ENCODE data around the gene AURKAIP1. TPM values are rescaled to one million over a fixed set of nuclear protein-coding genes. Genes with fewer than 3 reads are reported as not detected.

The AURKAIP1 gene
- total RNA-seq, 1 donor from 2014 or later = 130 TPM

DNA sequence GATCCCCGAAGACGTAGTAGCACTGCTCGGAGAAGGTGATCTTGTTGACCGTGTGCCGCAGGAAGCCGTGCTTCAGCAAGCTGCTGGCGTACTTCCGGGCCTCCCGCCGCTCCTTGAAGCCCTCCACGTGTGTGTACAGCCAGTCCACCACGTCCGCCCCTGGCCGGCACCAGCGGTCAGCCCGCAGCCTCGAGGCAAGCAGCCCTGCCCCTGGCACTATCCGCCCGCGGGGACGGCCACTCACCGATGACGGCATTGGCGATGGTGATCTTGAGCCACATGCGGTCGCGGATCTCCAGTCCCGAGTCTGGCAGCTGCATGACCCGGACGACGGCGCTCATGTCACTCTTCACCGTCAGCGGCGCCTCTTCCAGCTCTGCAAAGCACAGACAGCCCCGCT is 36.7 kb downstream of the AURKAIP1 start:
- Mint-ChIP-seq H3K4me3 (ENCODE audit: unreplicated experiment) (no peak overlapping the region), H3K4me1 (ENCODE audit: low read depth, unreplicated experiment) (no peaks in the 10 kb centered on the region), H3K9me3 (ENCODE audit: unreplicated experiment) (peaks cover 9% of the 10 kb centered on the region), H3K27me3 (ENCODE audit: unreplicated experiment) (peaks cover 11% of the 10 kb centered on the region), H3K27ac (ENCODE audit: unreplicated experiment) (no peak overlapping the region), H3K36me3 (ENCODE audit: unreplicated experiment) (no peaks in the 10 kb centered on the region)
- DNase-seq = no peak
- no peak for TF ChIP-seq CTCF (IDR thresholded peaks at IDR 0.05; ENCODE audit: partially characterized antibody, unreplicated experiment)

GRCh38 chr1:1337793-1338147 is 37.2 kb downstream of the AURKAIP1 start:
- TF ChIP-seq CTCF (IDR thresholded peaks at IDR 0.05; ENCODE audit: partially characterized antibody, unreplicated experiment) = no peak
- no peak for DNase-seq
- Mint-ChIP-seq H3K27ac (ENCODE audit: unreplicated experiment) (no peak overlapping the region), H3K4me1 (ENCODE audit: low read depth, unreplicated experiment) (no peaks in the 10 kb centered on the region), H3K9me3 (ENCODE audit: unreplicated experiment) (peaks cover 9% of the 10 kb centered on the region), H3K36me3 (ENCODE audit: unreplicated experiment) (no peaks in the 10 kb centered on the region), H3K4me3 (ENCODE audit: unreplicated experiment) (no peak overlapping the region), H3K27me3 (ENCODE audit: unreplicated experiment) (peaks cover 9% of the 10 kb centered on the region)

- H3K27me3 Mint-ChIP-seq (ENCODE audit: unreplicated experiment) = peaks cover 9% of the 10 kb centered on the region
- no peaks in the 10 kb centered on the region for H3K36me3 Mint-ChIP-seq (ENCODE audit: unreplicated experiment)
- peaks cover 9% of the 10 kb centered on the region for H3K9me3 Mint-ChIP-seq (ENCODE audit: unreplicated experiment)
- no peak for DNase-seq
- no peak overlapping the region for H3K4me3 Mint-ChIP-seq (ENCODE audit: unreplicated experiment)
- no peak overlapping the region for H3K27ac Mint-ChIP-seq (ENCODE audit: unreplicated experiment)
- no peak for TF ChIP-seq CTCF (IDR thresholded peaks at IDR 0.05; ENCODE audit: partially characterized antibody, unreplicated experiment)
- no peaks in the 10 kb centered on the region for H3K4me1 Mint-ChIP-seq (ENCODE audit: low read depth, unreplicated experiment)
Observed at GRCh38 chr1:1336931-1337792, 37.8 kb downstream of the AURKAIP1 start.

DNA sequence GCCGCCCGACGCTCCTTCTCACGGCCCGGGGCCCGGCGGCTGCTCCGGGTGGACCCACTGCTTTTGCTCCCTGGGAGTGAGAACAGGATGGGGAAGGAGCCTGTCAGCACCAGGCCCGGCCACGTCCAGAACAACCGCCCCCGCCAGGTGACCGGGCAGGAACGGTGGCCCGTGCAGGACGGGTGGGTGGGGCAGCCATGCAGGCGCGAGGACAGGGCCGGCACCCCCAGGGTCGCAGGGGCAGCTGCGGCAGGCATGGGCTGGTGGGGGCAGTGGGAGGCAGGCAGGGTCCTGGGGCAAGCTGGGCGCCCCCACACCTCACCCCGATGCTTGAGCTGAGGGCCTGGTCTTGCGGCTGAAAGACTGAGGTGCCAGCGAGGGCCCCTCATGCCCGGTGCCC is 38.6 kb downstream of the AURKAIP1 start:
- H3K27ac Mint-ChIP-seq (ENCODE audit: unreplicated experiment) = no peak overlapping the region
- no peak for DNase-seq
- no peaks in the 10 kb centered on the region for H3K4me1 Mint-ChIP-seq (ENCODE audit: low read depth, unreplicated experiment)
- H3K9me3 Mint-ChIP-seq (ENCODE audit: unreplicated experiment) = peaks cover 12% of the 10 kb centered on the region
- no peak overlapping the region for H3K4me3 Mint-ChIP-seq (ENCODE audit: unreplicated experiment)
- TF ChIP-seq CTCF (IDR thresholded peaks at IDR 0.05; ENCODE audit: partially characterized antibody, unreplicated experiment) = no peak
- peaks cover 9% of the 10 kb centered on the region for H3K27me3 Mint-ChIP-seq (ENCODE audit: unreplicated experiment)
- H3K36me3 Mint-ChIP-seq (ENCODE audit: unreplicated experiment) = no peaks in the 10 kb centered on the region

DNA sequence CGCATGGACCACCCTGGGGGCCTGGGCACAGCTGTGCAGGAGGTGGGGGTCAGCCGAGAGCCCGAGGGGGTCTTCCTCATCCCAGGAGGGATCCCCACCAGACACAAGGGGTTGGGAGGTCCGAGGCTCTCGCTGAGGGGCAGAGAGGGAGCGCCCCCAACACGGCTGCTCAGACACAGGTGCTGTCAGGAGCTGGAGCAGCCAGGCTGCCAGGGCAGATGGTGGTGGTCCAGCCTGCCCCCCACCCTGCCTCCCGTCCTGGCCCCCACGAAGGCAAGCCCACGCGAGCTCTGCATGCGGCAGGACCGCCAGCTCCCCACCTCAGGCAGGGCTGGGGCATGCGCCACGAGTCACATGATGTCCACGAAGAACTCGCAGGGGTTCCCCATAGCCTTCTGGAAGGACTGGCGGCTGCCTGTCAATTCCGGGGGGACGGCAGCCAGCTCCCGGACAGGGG is 39.2 kb downstream of the AURKAIP1 start:
- no peak for TF ChIP-seq CTCF (IDR thresholded peaks at IDR 0.05; ENCODE audit: partially characterized antibody, unreplicated experiment)
- no peak for DNase-seq
- Mint-ChIP-seq H3K4me3 (ENCODE audit: unreplicated experiment) (no peak overlapping the region), H3K36me3 (ENCODE audit: unreplicated experiment) (no peaks in the 10 kb centered on the region), H3K4me1 (ENCODE audit: low read depth, unreplicated experiment) (no peaks in the 10 kb centered on the region), H3K27ac (ENCODE audit: unreplicated experiment) (no peak overlapping the region), H3K9me3 (ENCODE audit: unreplicated experiment) (peaks cover 8% of the 10 kb centered on the region), H3K27me3 (ENCODE audit: unreplicated experiment) (peaks cover 5% of the 10 kb centered on the region)

All from glutamatergic neuron (in vitro differentiated cells).